Brain microvascular endothelial cell (primary cell): Measurements from ENCODE around the gene RAX2.

ENCODE experiments used
- DNase-seq: peaks from one replicate; pipeline ENCODE4 v3.0.0-alpha.2; 2020
- H3K27ac ChIP-seq: fragments of 250-450 bp; sonication (Bioruptor Pico); 2 replicates; pipeline ENCODE4 v1.5.1; 2020; ENCODE audit warnings: mild to moderate bottlenecking, moderate library complexity
- H3K27me3 ChIP-seq: fragments of 250-450 bp; sonication (Bioruptor Pico); replicated peaks from 2 replicates; pipeline ENCODE4 v1.5.1; 2020; ENCODE audit warnings: mild to moderate bottlenecking
- H3K36me3 ChIP-seq: fragments of 250-450 bp; sonication (Bioruptor Pico); replicated peaks from 2 replicates; pipeline ENCODE4 v1.5.1; 2020; ENCODE audit warnings: mild to moderate bottlenecking
- H3K4me3 ChIP-seq: 2 replicates; pipeline ENCODE4 v1.5.1; 2011; ENCODE audit warnings: low read depth, mild to moderate bottlenecking, control low read depth, low read length, moderate library complexity
- in situ Hi-C: cut with HindIII; loops from 2 replicates; pipeline ENCODE4 v1.10.0; 2017; ENCODE audit warnings: low sequenced_read_pairs, low pct_ligation_motif_present
- TF ChIP-seq, protein P1 (sequence below): IDR thresholded peaks from 2 replicates; pipeline ENCODE4 v1.5.1; 2011; ENCODE audit warnings: low read depth, mild to moderate bottlenecking, moderate library complexity, low read length, control low read depth, inconsistent platforms; ENCODE audit errors: missing control alignments

Gene RAX2

GRCh38 chr19:3722443-3723109 lies 49.5 kb downstream of the RAX2 start:
- TF ChIP-seq, protein P1, sequence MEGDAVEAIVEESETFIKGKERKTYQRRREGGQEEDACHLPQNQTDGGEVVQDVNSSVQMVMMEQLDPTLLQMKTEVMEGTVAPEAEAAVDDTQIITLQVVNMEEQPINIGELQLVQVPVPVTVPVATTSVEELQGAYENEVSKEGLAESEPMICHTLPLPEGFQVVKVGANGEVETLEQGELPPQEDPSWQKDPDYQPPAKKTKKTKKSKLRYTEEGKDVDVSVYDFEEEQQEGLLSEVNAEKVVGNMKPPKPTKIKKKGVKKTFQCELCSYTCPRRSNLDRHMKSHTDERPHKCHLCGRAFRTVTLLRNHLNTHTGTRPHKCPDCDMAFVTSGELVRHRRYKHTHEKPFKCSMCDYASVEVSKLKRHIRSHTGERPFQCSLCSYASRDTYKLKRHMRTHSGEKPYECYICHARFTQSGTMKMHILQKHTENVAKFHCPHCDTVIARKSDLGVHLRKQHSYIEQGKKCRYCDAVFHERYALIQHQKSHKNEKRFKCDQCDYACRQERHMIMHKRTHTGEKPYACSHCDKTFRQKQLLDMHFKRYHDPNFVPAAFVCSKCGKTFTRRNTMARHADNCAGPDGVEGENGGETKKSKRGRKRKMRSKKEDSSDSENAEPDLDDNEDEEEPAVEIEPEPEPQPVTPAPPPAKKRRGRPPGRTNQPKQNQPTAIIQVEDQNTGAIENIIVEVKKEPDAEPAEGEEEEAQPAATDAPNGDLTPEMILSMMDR = no peak
- H3K36me3 ChIP-seq = no peaks in the 10 kb centered on the region
- no peak for DNase-seq
- H3K4me3 ChIP-seq = no peak overlapping the region
- H3K27ac ChIP-seq = no peak overlapping the region
- in situ Hi-C loops = no loop called here
- peaks cover 15% of the 10 kb centered on the region for H3K27me3 ChIP-seq

DNA sequence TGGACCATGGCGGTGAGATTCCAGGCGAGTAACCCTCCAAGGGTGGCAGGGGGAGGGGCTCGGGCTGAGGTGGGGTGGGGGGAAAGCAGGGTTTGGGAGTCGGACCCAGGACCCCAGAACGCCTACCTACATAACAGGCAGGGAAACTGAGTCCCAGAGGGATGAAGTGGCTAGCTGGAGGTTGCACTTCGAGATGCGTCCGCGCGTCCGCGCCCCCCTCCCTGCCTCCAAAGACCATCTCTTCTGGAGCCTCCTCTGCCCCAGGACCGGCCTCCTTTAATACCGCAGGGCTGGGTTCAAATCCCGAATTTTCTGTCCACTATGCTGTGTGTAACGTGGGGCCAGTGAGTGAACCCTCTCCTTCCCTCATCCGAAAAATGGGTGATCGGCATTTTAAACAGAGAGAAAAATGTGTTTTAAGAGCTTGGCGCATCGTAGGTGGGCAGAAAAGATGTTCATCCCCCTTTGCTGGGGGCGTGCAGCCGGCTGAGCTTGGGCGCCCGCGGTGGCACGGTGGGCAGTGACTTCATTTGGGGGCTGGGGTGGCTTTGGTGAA lies 50.1 kb downstream of the RAX2 start:
- no peak for DNase-seq
- Histone ChIP-seq H3K4me3 (no peak overlapping the region), H3K36me3 (no peaks in the 10 kb centered on the region), H3K27me3 (peaks cover 15% of the 10 kb centered on the region), H3K27ac (no peak overlapping the region)
- in situ Hi-C loops = no loop called here
- TF ChIP-seq, protein P1 = no peak

DNA sequence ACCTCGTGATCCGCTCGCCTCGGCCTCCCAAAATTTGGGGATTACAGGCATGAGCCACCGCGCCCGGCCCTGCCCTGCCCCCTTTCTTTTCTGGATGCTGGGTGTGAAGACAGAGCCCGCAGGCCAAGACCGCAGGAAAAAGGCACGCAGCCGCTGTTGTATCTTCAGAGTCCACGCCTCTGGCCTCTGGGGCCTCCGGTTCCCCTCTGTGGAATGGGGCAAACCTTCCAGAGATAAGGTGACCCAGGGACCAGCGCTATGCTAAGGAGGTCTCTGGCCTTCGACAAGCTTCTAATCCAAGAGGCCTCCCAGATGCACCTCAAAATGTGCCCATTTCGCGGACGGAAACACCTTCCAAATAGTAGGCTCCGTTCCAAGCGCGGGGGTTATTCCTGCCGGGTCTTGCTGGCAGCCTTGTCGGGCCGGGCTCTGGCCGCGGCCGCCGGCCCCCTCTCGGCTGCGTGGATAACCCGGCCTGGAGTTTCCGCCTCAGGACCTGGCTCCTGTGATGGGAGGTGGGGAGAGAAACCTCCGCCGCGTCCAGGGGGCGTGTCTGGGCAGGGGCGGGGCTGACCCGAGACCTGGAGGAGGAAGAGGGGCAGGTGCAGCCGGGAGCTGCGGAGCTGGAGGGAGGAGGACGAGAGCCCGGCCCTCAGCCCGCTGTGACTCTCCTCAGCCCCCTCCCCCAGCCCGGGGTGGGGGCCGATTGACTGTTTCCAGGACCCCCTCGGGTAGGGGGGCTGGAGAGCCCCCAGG lies 50.7 kb downstream of the RAX2 start:
- Histone ChIP-seq H3K27ac (no peak overlapping the region), H3K36me3 (no peaks in the 10 kb centered on the region), H3K27me3 (peaks cover 15% of the 10 kb centered on the region), H3K4me3 (no peak overlapping the region)
- DNase-seq = peak; percentile 76
- in situ Hi-C loops = no loop called here
- TF ChIP-seq, protein P1 = no peak

GRCh38 chr19:3720349-3720917 lies 51.6 kb downstream of the RAX2 start:
- Histone ChIP-seq H3K27me3 (peaks cover 15% of the 10 kb centered on the region), H3K27ac (no peak overlapping the region), H3K4me3 (no peak overlapping the region), H3K36me3 (no peaks in the 10 kb centered on the region)
- no peak for DNase-seq
- TF ChIP-seq, protein P1 = no peak
- in situ Hi-C loops = no loop called here

DNA sequence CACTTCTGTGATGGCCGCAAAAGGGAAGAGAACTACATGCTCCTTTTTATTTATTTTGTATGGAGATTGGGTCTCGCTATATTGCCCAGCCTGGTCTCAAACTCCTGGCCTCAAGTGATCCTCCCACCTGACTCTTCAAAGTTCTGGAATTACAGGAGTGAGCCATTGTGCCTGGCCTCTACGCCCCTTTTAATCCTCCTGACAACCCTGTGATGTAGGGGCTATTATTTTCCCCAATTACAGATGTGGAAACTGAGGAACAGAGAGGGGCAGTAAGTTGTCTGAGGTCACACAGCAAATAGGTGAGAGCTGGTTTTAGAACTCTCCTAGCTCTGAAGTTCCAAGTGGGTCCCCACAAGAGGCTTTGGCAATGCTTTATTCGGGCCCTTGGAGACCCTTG lies 52.2 kb downstream of the RAX2 start:
- Histone ChIP-seq H3K27ac (no peak overlapping the region), H3K4me3 (no peak overlapping the region), H3K27me3 (peaks cover 15% of the 10 kb centered on the region), H3K36me3 (no peaks in the 10 kb centered on the region)
- no peak for DNase-seq
- in situ Hi-C loops = no loop called here
- TF ChIP-seq, protein P1 = no peak
